GM12878 (cell line): Measurements from ENCODE around the gene PSMD1. TPM values are rescaled to one million over a fixed set of nuclear protein-coding genes. Genes with fewer than 3 reads are reported as not detected.
A peak's percentile ranks its signal among the peaks of the same experiment; 100 is the strongest.

Source experiments
- ATAC-seq: fragments of 200-7000 bp; cut with Tn5 transposase; 3 replicates; pipeline ENCODE4 v1.9.1; 2020; ENCODE audit warnings: mild to moderate bottlenecking, moderate library complexity
- BruUV-seq: library from RNA; stranded (reverse); fragments of 400-500 nt; replicated peaks from 2 replicates; lab custom pipeline; 2021; lab: Mats Ljungman, UMichigan
- CTCF ChIA-PET: fragments of 300-600 bp; sonication (Branson Sonifier 250); formaldehyde crosslinking; extraction: SDS; loops from one replicate; lab custom pipeline; 2021; ENCODE audit warnings: inconsistent platforms; lab: Yijun Ruan, JAX
- POLR2A ChIA-PET: fragments of 350-600 bp; formaldehyde crosslinking; extraction: SDS; loops from one replicate; lab custom pipeline; 2021; ENCODE audit warnings: inconsistent platforms; lab: Charles Lee
- RAD21 ChIA-PET: fragments of 300-600 bp; sonication (Branson Sonifier 250); formaldehyde crosslinking; loops from one replicate; lab custom pipeline; 2023; ENCODE audit warnings: antibody characterized with exemption; ENCODE audit not compliant: unreplicated experiment; lab: Charles Lee
- SMC1A ChIA-PET: fragments of 300-600 bp; sonication (Branson Sonifier 250); formaldehyde crosslinking; loops from one replicate; lab custom pipeline; 2023; ENCODE audit not compliant: unreplicated experiment, uncharacterized antibody; lab: Charles Lee
- DNase-seq: peaks from one replicate; pipeline ENCODE4 v3.0.0-alpha.2; 2011; ENCODE audit warnings: low read depth, low spot score
- FAIRE-seq: peaks from 3 replicates; lab custom pipeline; 2011; peaks lifted over from hg19 to GRCh38; lab: Jason Lieb, UNC
- H2AFZ ChIP-seq: 2 replicates; pipeline ENCODE4 v1.6.0; 2011; ENCODE audit warnings: low read depth, low read length, control low read depth; ENCODE audit not compliant: control insufficient read depth
- H3K27ac ChIP-seq: 2 replicates; pipeline ENCODE4 v1.5.1; 2011; ENCODE audit warnings: control low read depth; ENCODE audit not compliant: control insufficient read depth, insufficient read depth
- H3K27me3 ChIP-seq, 2 experiments: replicated peaks in 1 of 2; 2 replicates each; pipeline versions ENCODE4 v1.6.0 to v1.6.1; 2011; ENCODE audit warnings: low read length in 1 of 2; ENCODE audit not compliant: control insufficient read depth in 2 of 2, insufficient read depth in 2 of 2
- H3K36me3 ChIP-seq, 2 experiments: 2 replicates each; pipeline ENCODE4 v1.5.1; 2011; ENCODE audit warnings: low read length in 1 of 2; ENCODE audit not compliant: control insufficient read depth in 2 of 2, insufficient read depth in 2 of 2
- H3K4me1 ChIP-seq: 2 replicates; pipeline ENCODE4 v1.6.1; 2011; ENCODE audit warnings: mild to moderate bottlenecking, low read length, moderate library complexity, mixed read lengths; ENCODE audit not compliant: control insufficient read depth, insufficient read depth
- H3K4me2 ChIP-seq: 2 replicates; pipeline ENCODE4 v1.6.0; 2011; ENCODE audit warnings: control low read depth; ENCODE audit not compliant: control insufficient read depth, insufficient read depth
- H3K4me3 ChIP-seq: fragments of 200-600 bp; sonication (generic); 2 replicates; pipeline ENCODE4 v1.5.1; 2016
- H3K79me2 ChIP-seq: 2 replicates; pipeline ENCODE4 v1.6.0; 2011; ENCODE audit warnings: low read length; ENCODE audit not compliant: control insufficient read depth, insufficient read depth
- H3K9ac ChIP-seq: 2 replicates; pipeline ENCODE4 v1.8.0; 2011; ENCODE audit warnings: low read length, control low read depth, mixed read lengths; ENCODE audit not compliant: control insufficient read depth, insufficient read depth
- H3K9me3 ChIP-seq: replicated peaks from 3 replicates; pipeline ENCODE4 v1.5.1; 2011; ENCODE audit warnings: mild to moderate bottlenecking, low read length; ENCODE audit not compliant: control insufficient read depth, insufficient read depth
- H4K20me1 ChIP-seq: 2 replicates; pipeline ENCODE4 v1.6.0; 2011; ENCODE audit not compliant: control insufficient read depth, insufficient read depth
- ATF2 ChIP-seq: IDR thresholded peaks from 2 replicates; pipeline ENCODE4 v1.6.1; 2012; ENCODE audit warnings: low read length, inconsistent platforms
- BCL11A ChIP-seq: IDR thresholded peaks from 2 replicates; pipeline ENCODE4 v1.6.1; 2011; ENCODE audit warnings: low read depth, low read length
- BHLHE40 ChIP-seq, 2 experiments: fragments of 450-650 bp in 1 of 2; IDR thresholded peaks; 2 replicates each; pipeline ENCODE4 v1.6.1; 2011 to 2017; ENCODE audit warnings: low read depth in 2 of 2, borderline replicate concordance in 1 of 2, improper control_type of control experiment in 1 of 2, low read length in 1 of 2, mild to moderate bottlenecking in 1 of 2
- CBX5 ChIP-seq: sonication (generic); IDR thresholded peaks from 2 replicates; pipeline ENCODE4 v1.6.1; 2016; ENCODE audit warnings: low read depth, moderate library complexity, mild to moderate bottlenecking, inconsistent platforms
- HDGF ChIP-seq: fragments of 450-650 bp; IDR thresholded peaks from 2 replicates; pipeline ENCODE4 v1.6.1; 2016; ENCODE audit warnings: antibody characterized with exemption
- SIN3A ChIP-seq: IDR thresholded peaks from 2 replicates; pipeline ENCODE4 v1.6.1; 2012; ENCODE audit warnings: low read depth, low read length, improper control_type of control experiment
- SKIL ChIP-seq: fragments of 450-650 bp; IDR thresholded peaks from 2 replicates; pipeline ENCODE4 v1.6.1; 2017; ENCODE audit warnings: mild to moderate bottlenecking, low read depth, inconsistent platforms; ENCODE audit not compliant: poor library complexity, severe bottlenecking
- SUZ12 ChIP-seq: fragments of 200-600 bp; sonication (generic); IDR thresholded peaks from one replicate; pipeline ENCODE4 v1.6.1; 2018; ENCODE audit warnings: antibody characterized with exemption, mild to moderate bottlenecking; ENCODE audit not compliant: unreplicated experiment
- TARDBP ChIP-seq: IDR thresholded peaks from 2 replicates; pipeline ENCODE4 v1.6.1; 2016; ENCODE audit warnings: borderline replicate concordance
- TCF3 ChIP-seq: IDR thresholded peaks from 2 replicates; pipeline ENCODE4 v1.6.1; 2012; ENCODE audit warnings: low read depth, mild to moderate bottlenecking, low read length, borderline replicate concordance; ENCODE audit not compliant: insufficient read depth
- ZNF207 ChIP-seq: fragments of 450-650 bp; IDR thresholded peaks from 2 replicates; pipeline ENCODE4 v1.6.1; 2014; ENCODE audit warnings: antibody characterized with exemption, mild to moderate bottlenecking, borderline replicate concordance
- ZNF217 ChIP-seq: fragments of 450-650 bp; IDR thresholded peaks from 2 replicates; pipeline ENCODE4 v1.6.1; 2017; ENCODE audit warnings: antibody characterized with exemption, mild to moderate bottlenecking
- ZZZ3 ChIP-seq: IDR thresholded peaks from 2 replicates; pipeline ENCODE4 v1.6.1; 2011; ENCODE audit warnings: low read depth; ENCODE audit not compliant: control insufficient read depth, insufficient read length
- WGBS: methylation state at CpG from one replicate; pipeline ENCODE4 v1.1.6; 2016; ENCODE audit warnings: low lambda C conversion rate; ENCODE audit not compliant: insufficient replicate concordance, insufficient coverage; ENCODE audit errors: missing lambda C conversion rate; 5-methylcytosine and 5-hydroxymethylcytosine counted together
- in situ Hi-C: fragments of 300-500 bp; cut with MboI; formaldehyde crosslinking; loops from 9 replicates; pipeline ENCODE4 v1.14.3; 2018; ENCODE audit warnings: mixed read lengths
- intact Hi-C: fragments of 100-400 bp; cut with micrococcal nuclease; formaldehyde crosslinking; loops from one replicate; pipeline ENCODE4 v1.14.2; 2022; ENCODE audit not compliant: unreplicated experiment
- polyA plus RNA-seq, 11 experiments: library from polyadenylated mRNA; depleted of rRNA in 4 of 11; unstranded in 6 of 11; stranded (reverse) in 5 of 11; fragments of >200 nt; fragmentation: Nextera tagmentation in 4 of 11; fragmentation: Illumina TruSeq in 1 of 11; extraction: Ambion mirVana in 4 of 11; extraction: Trizol in 1 of 11; gene quantifications; 1 replicate in 1 of 11; 2 replicates in 10 of 11; pipeline versions ENCODE4 v1.2.1 to v1.2.3, GENCODE V29; 2011 to 2016; ENCODE audit warnings: inconsistent platforms in 2 of 11, missing spikeins in 2 of 11, low read depth in 1 of 11
- total RNA-seq, 4 experiments: library from RNA; depleted of rRNA in 3 of 4; stranded (reverse); fragments of >200 nt in 3 of 4; fragmentation: Illumina TruSeq in 1 of 4; extraction: Trizol in 1 of 4; gene quantifications; 2 replicates each; pipeline versions ENCODE4 v1.2.1 to v1.2.3, GENCODE V29; 2013 to 2021

The PSMD1 gene
- total and polyA plus RNA-seq, 10 of the 15 experiments (the other 5 are each of a cell fraction or from before 2014, with no cell fraction given) = 87.4 to 220 (median 139) TPM

- no peak overlapping the region for H3K4me2 ChIP-seq
- RAD21 ChIA-PET = interaction anchor here (1.5 to 2.7 kb wide), 2 partner anchors 24 to 52 kb away, joined by 4 to 13 read pairs; no protein-coding TSS in a partner anchor
- in situ Hi-C loops (no loop called here), intact Hi-C loops (no loop called here)
- no peak for FAIRE-seq
- no peak overlapping the region for H3K9ac ChIP-seq
- H3K79me2 ChIP-seq = no peaks in the 10 kb centered on the region; the same call in 1 of the 2 replicates
- H3K27me3 ChIP-seq = no peaks in the 10 kb centered on the region
- CTCF ChIA-PET = interaction anchor here (0.8 to 2.1 kb wide), 8 partner anchors 16 to 323 kb away, joined by 3 to 10 read pairs (median 4); no protein-coding TSS in a partner anchor
- H3K9me3 ChIP-seq = no peaks in the 10 kb centered on the region
- POLR2A ChIA-PET = interaction anchor here (0.7 to 1.6 kb wide), 2 partner anchors 9 to 13 kb away, joined by 3 read pairs; no protein-coding TSS in a partner anchor
- no peaks in the 10 kb centered on the region for H4K20me1 ChIP-seq
- H2AFZ ChIP-seq = no peak overlapping the region
- SMC1A ChIA-PET = interaction anchor here (0.5 to 2.6 kb wide), 7 partner anchors 10 to 277 kb away, joined by 3 to 12 read pairs (median 4); no protein-coding TSS in a partner anchor
- TF ChIP-seq SIN3A = no peak
- no peak for TF ChIP-seq HDGF
- no peak for TF ChIP-seq SUZ12
- TF ChIP-seq TARDBP = no peak
- no peak for TF ChIP-seq BCL11A
- no peak for TF ChIP-seq CBX5
- peak; percentile 51; the same call in 2 of the 3 replicates for ATAC-seq
- H3K4me1 ChIP-seq = peaks cover 3% of the 10 kb centered on the region
- H3K27ac ChIP-seq = no peak overlapping the region
- BruUV-seq = no TSS peak
- no peaks in the 10 kb centered on the region; a peak in 1 of 4 replicates for H3K36me3 ChIP-seq
- DNase-seq = no peak
- no peak overlapping the region for H3K4me3 ChIP-seq
Measured at GRCh38 chr2:231128541-231128940, 71.9 kb downstream of the PSMD1 start.

DNA sequence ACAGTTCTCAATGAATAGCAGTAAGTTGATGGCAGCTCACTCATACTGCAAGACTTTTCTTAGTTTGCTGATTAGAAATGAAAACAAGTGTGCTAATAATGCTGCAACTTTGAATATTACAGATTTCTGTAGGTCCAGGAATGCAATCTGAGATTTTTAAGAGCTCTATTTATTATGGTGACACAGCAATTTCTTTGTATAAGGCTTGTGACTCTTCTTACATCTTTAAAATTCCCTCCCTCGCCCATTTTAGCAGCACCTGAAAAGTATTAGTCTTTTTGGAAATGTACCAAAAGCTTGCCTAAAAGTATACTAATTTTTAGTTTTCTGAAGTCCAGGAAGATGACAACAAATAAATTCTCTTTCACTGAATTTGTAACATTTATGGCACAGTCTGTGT is 72.5 kb downstream of the PSMD1 start:
- ChIA-PET SMC1A (interaction anchor here (0.7 to 2.6 kb wide), 6 partner anchors 11 to 277 kb away, joined by 3 to 12 read pairs (median 4); no protein-coding TSS in a partner anchor), POLR2A (interaction anchor here (1.6 kb wide), 1 partner anchor 10 kb away, joined by 3 read pairs; no protein-coding TSS in a partner anchor), CTCF (interaction anchor here (0.8 to 1.8 kb wide), 6 partner anchors 8 to 51 kb away, joined by 3 to 5 read pairs (median 3); no protein-coding TSS in a partner anchor), RAD21 (interaction anchor here (1.5 to 2.7 kb wide), 2 partner anchors 25 to 51 kb away, joined by 4 to 13 read pairs; no protein-coding TSS in a partner anchor)
- DNase-seq (no peak), ATAC-seq (no peak), FAIRE-seq (no peak)
- H3K9me3 ChIP-seq = no peaks in the 10 kb centered on the region
- H3K79me2 ChIP-seq = no peaks in the 10 kb centered on the region; the same call in 1 of the 2 replicates
- H3K27me3 ChIP-seq = no peaks in the 10 kb centered on the region
- no peak overlapping the region for H2AFZ ChIP-seq
- H3K4me1 ChIP-seq = no peaks in the 10 kb centered on the region
- no peak overlapping the region for H3K27ac ChIP-seq
- 100% methylated on average over 1 of the region's 1 CpG for WGBS
- in situ Hi-C loops = no loop called here
- no peak overlapping the region for H3K9ac ChIP-seq
- no peaks in the 10 kb centered on the region for H4K20me1 ChIP-seq
- no peaks in the 10 kb centered on the region; a peak in 1 of 4 replicates for H3K36me3 ChIP-seq
- intact Hi-C loops = no loop called here
- BruUV-seq = no TSS peak
- H3K4me2 ChIP-seq = no peak overlapping the region
- H3K4me3 ChIP-seq = no peak overlapping the region
- TF ChIP-seq SKIL (no peak), TARDBP (no peak), ZNF207 (no peak), ATF2 (no peak), BHLHE40 (IDR thresholded peaks at IDR 0.05; ENCODE audit: borderline replicate concordance in 1 of 2, low read depth in 2 of 2, low read length in 1 of 2) (no peak), ZZZ3 (no peak), ZNF217 (no peak), TCF3 (no peak)
